ENCODE results near the gene IL4I1.

IL4I1 gene

GRCh38 chr19:49873129-49873521, 23.6 kb downstream of the IL4I1 start:
- no peak overlapping the region for H3K4me3 ChIP-seq (ENCODE audit: low read length)
- no peaks in the 10 kb centered on the region for H3K36me3 ChIP-seq (ENCODE audit: control insufficient read depth, insufficient read depth, low read length)
- no peak overlapping the region for H3K56ac ChIP-seq (ENCODE audit: low read length)
- no peak overlapping the region for H3K27ac ChIP-seq (ENCODE audit: low read depth, low read length)
- H2BK120ac ChIP-seq (ENCODE audit: low read depth, low read length): no peak overlapping the region
- no peaks in the 10 kb centered on the region for H3K27me3 ChIP-seq (ENCODE audit: insufficient read depth, low read length, poor library complexity)
- H4K8ac ChIP-seq (ENCODE audit: low read depth, low read length): no peak overlapping the region
- peaks cover 14% of the 10 kb centered on the region for H3K79me2 ChIP-seq (ENCODE audit: control insufficient read depth, insufficient read depth, low read length)
- H4K5ac ChIP-seq (ENCODE audit: low read length): no peak overlapping the region
- peaks cover 2% of the 10 kb centered on the region for H3K4me1 ChIP-seq (ENCODE audit: control insufficient read depth, low read depth, low read length)
- H2BK5ac ChIP-seq (ENCODE audit: low read length): no peak overlapping the region
- no peak overlapping the region for H2BK15ac ChIP-seq (replicated peaks; ENCODE audit: low read depth)
- H3K23ac ChIP-seq (ENCODE audit: low read length): no peak overlapping the region
- peaks cover 8% of the 10 kb centered on the region for H3K79me1 ChIP-seq (ENCODE audit: low read length)
- H2AK5ac ChIP-seq (ENCODE audit: low read length): no peak overlapping the region
- no peak overlapping the region for H3K4ac ChIP-seq (ENCODE audit: low read depth, low read length)
- no peak overlapping the region for H3K4me2 ChIP-seq (ENCODE audit: low read length)
- no peak overlapping the region for H3K9ac ChIP-seq (ENCODE audit: low read length)
- WGBS (ENCODE audit: extremely low coverage, insufficient coverage, low lambda C conversion rate): no CpG with 5 or more reads among the region's 29 CpGs
- no peak overlapping the region for H3K18ac ChIP-seq (ENCODE audit: low read length)
- no peak for DNase-seq

GRCh38 chr19:49872245-49873128, 24.2 kb downstream of the IL4I1 start:
- no peak overlapping the region for H4K8ac ChIP-seq (ENCODE audit: low read depth, low read length)
- DNase-seq: no peak
- H3K27ac ChIP-seq (ENCODE audit: low read depth, low read length): no peak overlapping the region

GRCh38 chr19:49871349-49871985, 25.2 kb downstream of the IL4I1 start:
- Histone ChIP-seq H3K36me3 (ENCODE audit: control insufficient read depth, insufficient read depth, low read length) (no peaks in the 10 kb centered on the region), H4K5ac (ENCODE audit: low read length) (no peak overlapping the region), H3K9ac (ENCODE audit: low read length) (no peak overlapping the region), H4K8ac (ENCODE audit: low read depth, low read length) (no peak overlapping the region), H3K4me1 (ENCODE audit: control insufficient read depth, low read depth, low read length) (peaks cover 2% of the 10 kb centered on the region), H2BK5ac (ENCODE audit: low read length) (no peak overlapping the region), H3K23ac (ENCODE audit: low read length) (no peak overlapping the region), H2BK15ac (replicated peaks; ENCODE audit: low read depth) (no peak overlapping the region), H3K79me2 (ENCODE audit: control insufficient read depth, insufficient read depth, low read length) (peaks cover 16% of the 10 kb centered on the region), H3K27ac (ENCODE audit: low read depth, low read length) (no peak overlapping the region), H3K79me1 (ENCODE audit: low read length) (peaks cover 8% of the 10 kb centered on the region), H3K56ac (ENCODE audit: low read length) (no peak overlapping the region), H3K18ac (ENCODE audit: low read length) (no peak overlapping the region), H3K4me2 (ENCODE audit: low read length) (no peak overlapping the region), H2BK120ac (ENCODE audit: low read depth, low read length) (no peak overlapping the region), H3K4ac (ENCODE audit: low read depth, low read length) (no peak overlapping the region), H2AK5ac (ENCODE audit: low read length) (no peak overlapping the region), H3K4me3 (ENCODE audit: low read length) (no peak overlapping the region), H3K27me3 (ENCODE audit: insufficient read depth, low read length, poor library complexity) (no peaks in the 10 kb centered on the region)
- no peak for DNase-seq
- no CpG with 5 or more reads among the region's 17 CpGs for WGBS (ENCODE audit: extremely low coverage, insufficient coverage, low lambda C conversion rate)

More at GRCh38 chr19:49872245-49873128, 24.2 kb downstream of the IL4I1 start:
- no peak overlapping the region for H2AK5ac ChIP-seq (ENCODE audit: low read length)
- no peak overlapping the region for H2BK5ac ChIP-seq (ENCODE audit: low read length)
- no peaks in the 10 kb centered on the region for H3K36me3 ChIP-seq (ENCODE audit: control insufficient read depth, insufficient read depth, low read length)
- no peak overlapping the region for H3K4me3 ChIP-seq (ENCODE audit: low read length)
- no peak overlapping the region for H2BK120ac ChIP-seq (ENCODE audit: low read depth, low read length)
- no CpG with 5 or more reads among the region's 27 CpGs for WGBS (ENCODE audit: extremely low coverage, insufficient coverage, low lambda C conversion rate)
- H3K4me2 ChIP-seq (ENCODE audit: low read length): no peak overlapping the region
- H2BK15ac ChIP-seq (replicated peaks; ENCODE audit: low read depth): no peak overlapping the region
- peaks cover 2% of the 10 kb centered on the region for H3K4me1 ChIP-seq (ENCODE audit: control insufficient read depth, low read depth, low read length)
- H3K23ac ChIP-seq (ENCODE audit: low read length): no peak overlapping the region
- no peak overlapping the region for H3K56ac ChIP-seq (ENCODE audit: low read length)
- H3K4ac ChIP-seq (ENCODE audit: low read depth, low read length): no peak overlapping the region
- no peak overlapping the region for H4K5ac ChIP-seq (ENCODE audit: low read length)
- no peak overlapping the region for H3K9ac ChIP-seq (ENCODE audit: low read length)
- no peak overlapping the region for H3K18ac ChIP-seq (ENCODE audit: low read length)
- no peaks in the 10 kb centered on the region for H3K27me3 ChIP-seq (ENCODE audit: insufficient read depth, low read length, poor library complexity)
- H3K79me2 ChIP-seq (ENCODE audit: control insufficient read depth, insufficient read depth, low read length): peaks cover 14% of the 10 kb centered on the region
- peaks cover 8% of the 10 kb centered on the region for H3K79me1 ChIP-seq (ENCODE audit: low read length)

GRCh38 chr19:49870309-49870901, 26.3 kb downstream of the IL4I1 start:
- peak overlapping the region; percentile 30 for H4K5ac ChIP-seq (ENCODE audit: low read length)
- no peak overlapping the region for H2BK15ac ChIP-seq (replicated peaks; ENCODE audit: low read depth)
- no peak overlapping the region for H3K18ac ChIP-seq (ENCODE audit: low read length)
- peaks cover 8% of the 10 kb centered on the region for H3K79me1 ChIP-seq (ENCODE audit: low read length)
- H3K4ac ChIP-seq (ENCODE audit: low read depth, low read length): peak overlapping the region; percentile 85
- peaks cover 4% of the 10 kb centered on the region for H3K4me1 ChIP-seq (ENCODE audit: control insufficient read depth, low read depth, low read length)
- H3K56ac ChIP-seq (ENCODE audit: low read length): peak overlapping the region; percentile 96
- H3K27ac ChIP-seq (ENCODE audit: low read depth, low read length): peak overlapping the region; percentile 69
- H3K27me3 ChIP-seq (ENCODE audit: insufficient read depth, low read length, poor library complexity): no peaks in the 10 kb centered on the region
- peak overlapping the region; percentile 74 for H3K23ac ChIP-seq (ENCODE audit: low read length)
- no peak overlapping the region for H4K8ac ChIP-seq (ENCODE audit: low read depth, low read length)
- no CpG with 5 or more reads among the region's 15 CpGs for WGBS (ENCODE audit: extremely low coverage, insufficient coverage, low lambda C conversion rate)
- peaks cover 18% of the 10 kb centered on the region for H3K79me2 ChIP-seq (ENCODE audit: control insufficient read depth, insufficient read depth, low read length)
- H3K36me3 ChIP-seq (ENCODE audit: control insufficient read depth, insufficient read depth, low read length): no peaks in the 10 kb centered on the region
- peak overlapping the region; percentile 88 for H3K4me2 ChIP-seq (ENCODE audit: low read length)
- H3K9ac ChIP-seq (ENCODE audit: low read length): peak overlapping the region; percentile 87
- DNase-seq: no peak
- H2AK5ac ChIP-seq (ENCODE audit: low read length): peak overlapping the region; percentile 99
- peak overlapping the region; percentile 44 for H3K4me3 ChIP-seq (ENCODE audit: low read length)
- H2BK5ac ChIP-seq (ENCODE audit: low read length): peak overlapping the region; percentile 65
- no peak overlapping the region for H2BK120ac ChIP-seq (ENCODE audit: low read depth, low read length)

- Histone ChIP-seq H3K4me2 (ENCODE audit: low read length) (peak overlapping the region; percentile 88), H3K79me1 (ENCODE audit: low read length) (peaks cover 13% of the 10 kb centered on the region), H3K79me2 (ENCODE audit: control insufficient read depth, insufficient read depth, low read length) (peaks cover 18% of the 10 kb centered on the region), H3K9ac (ENCODE audit: low read length) (peak overlapping the region; percentile 87), H2BK120ac (ENCODE audit: low read depth, low read length) (no peak overlapping the region), H2BK15ac (replicated peaks; ENCODE audit: low read depth) (no peak overlapping the region), H3K4ac (ENCODE audit: low read depth, low read length) (peak overlapping the region; percentile 85), H3K36me3 (ENCODE audit: control insufficient read depth, insufficient read depth, low read length) (peaks cover under 1% of the 10 kb centered on the region), H2BK5ac (ENCODE audit: low read length) (peak overlapping the region; percentile 65), H3K4me3 (ENCODE audit: low read length) (peak overlapping the region; percentile 44), H3K4me1 (ENCODE audit: control insufficient read depth, low read depth, low read length) (peaks cover 4% of the 10 kb centered on the region), H3K18ac (ENCODE audit: low read length) (peak overlapping the region; percentile 29), H3K27ac (ENCODE audit: low read depth, low read length) (peak overlapping the region; percentile 69), H3K23ac (ENCODE audit: low read length) (peak overlapping the region; percentile 74), H2AK5ac (ENCODE audit: low read length) (peak overlapping the region; percentile 99), H4K5ac (ENCODE audit: low read length) (peak overlapping the region; percentile 30), H4K8ac (ENCODE audit: low read depth, low read length) (no peak overlapping the region), H3K27me3 (ENCODE audit: insufficient read depth, low read length, poor library complexity) (no peaks in the 10 kb centered on the region), H3K56ac (ENCODE audit: low read length) (peak overlapping the region; percentile 96)
- WGBS (ENCODE audit: extremely low coverage, insufficient coverage, low lambda C conversion rate): no CpG with 5 or more reads among the region's 67 CpGs
- peak; percentile 100 for DNase-seq
Measured at GRCh38 chr19:49869484-49870308, 27.0 kb downstream of the IL4I1 start.

Data from mesendoderm (in vitro differentiated cells).